ENCODE results near the gene NCR3LG1.

NCR3LG1 gene

DNA sequence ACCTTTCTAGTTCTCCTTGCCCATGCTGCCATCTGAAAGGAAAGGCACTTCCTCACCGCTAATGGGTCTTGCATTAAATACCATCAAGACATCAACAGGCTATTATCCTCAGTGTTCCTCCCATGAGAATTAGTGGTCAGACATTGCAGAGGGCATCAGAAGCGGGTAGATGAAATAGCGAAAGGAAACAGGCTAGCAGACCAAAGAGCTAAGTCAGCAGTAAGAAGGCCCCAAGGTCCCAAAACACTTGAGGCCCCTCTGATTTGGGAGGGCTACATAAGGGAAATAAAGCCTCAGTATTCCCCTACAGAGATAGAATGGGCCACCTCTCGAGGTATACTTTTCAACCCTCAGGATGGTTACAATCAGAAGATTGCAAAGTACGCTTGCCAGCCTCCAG is 23.9 kb downstream of the NCR3LG1 start:
- DNase-seq: no peak

DNA sequence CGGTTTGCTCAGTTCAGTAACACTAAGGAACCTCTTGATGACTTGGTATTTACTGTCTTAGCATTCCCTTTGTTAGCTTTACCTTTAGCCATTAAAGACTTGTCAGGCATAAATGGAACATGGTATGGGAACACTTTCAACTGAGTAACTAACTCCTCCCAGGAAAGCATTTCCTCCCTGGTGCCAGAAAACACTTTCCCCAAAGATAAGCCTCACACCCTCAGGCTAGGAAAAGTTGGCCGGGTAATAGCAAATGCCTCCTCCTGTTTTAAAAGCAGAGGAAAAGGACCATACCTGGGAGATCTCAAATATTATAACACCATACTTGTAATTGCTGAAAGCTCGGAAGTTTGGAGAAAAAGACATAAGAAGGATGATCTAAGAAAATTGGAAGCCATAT is 24.9 kb downstream of the NCR3LG1 start:
- DNase-seq: no peak

DNA sequence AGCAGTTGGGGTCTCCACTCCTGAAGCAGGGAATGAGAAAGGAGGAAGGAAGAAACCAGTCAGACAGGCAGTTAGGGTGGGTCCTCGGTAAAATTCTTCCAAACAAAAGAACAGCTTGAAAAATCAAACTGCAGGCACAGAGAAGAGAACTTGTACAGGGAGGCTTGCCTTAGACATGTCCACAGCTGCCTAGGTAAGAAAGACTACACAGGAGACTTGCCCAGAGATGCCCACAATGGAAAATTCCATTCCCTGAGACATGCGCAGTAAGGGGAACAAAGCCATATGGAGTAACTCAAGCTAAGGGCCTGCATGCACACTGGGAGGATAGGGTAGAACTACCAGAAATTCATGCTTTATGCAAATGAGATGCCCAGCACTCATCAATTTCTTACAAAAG is 27.1 kb downstream of the NCR3LG1 start:
- DNase-seq: no peak

- no peak for DNase-seq
These were observed 28.0 kb downstream of the NCR3LG1 start for GRCh38 chr11:17379383-17380180.

- DNase-seq: no peak
These were observed 29.6 kb downstream of the NCR3LG1 start for GRCh38 chr11:17381156-17381555.

- DNase-seq: no peak
These were observed 30.6 kb downstream of the NCR3LG1 start for GRCh38 chr11:17382046-17382728.

DNA sequence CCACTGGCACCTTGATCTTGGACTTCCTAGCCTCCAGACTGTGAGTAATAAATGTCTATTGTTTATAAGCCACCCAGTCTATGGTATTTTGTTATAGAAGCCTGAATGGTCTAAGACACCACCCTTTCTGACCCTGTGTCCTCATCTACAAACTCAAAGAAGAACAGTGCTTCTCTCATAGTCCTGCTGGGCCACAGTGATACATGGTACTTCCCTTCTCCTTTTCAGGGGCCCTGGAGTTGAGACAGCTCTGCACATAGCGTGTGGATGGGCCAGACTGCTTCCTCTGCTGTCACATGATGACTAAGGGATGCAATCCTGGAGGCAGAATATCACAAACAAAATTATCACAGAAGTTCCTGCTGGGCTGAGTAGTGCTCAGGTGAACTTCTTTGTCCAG is 31.9 kb downstream of the NCR3LG1 start:
- DNase-seq: no peak

DNA sequence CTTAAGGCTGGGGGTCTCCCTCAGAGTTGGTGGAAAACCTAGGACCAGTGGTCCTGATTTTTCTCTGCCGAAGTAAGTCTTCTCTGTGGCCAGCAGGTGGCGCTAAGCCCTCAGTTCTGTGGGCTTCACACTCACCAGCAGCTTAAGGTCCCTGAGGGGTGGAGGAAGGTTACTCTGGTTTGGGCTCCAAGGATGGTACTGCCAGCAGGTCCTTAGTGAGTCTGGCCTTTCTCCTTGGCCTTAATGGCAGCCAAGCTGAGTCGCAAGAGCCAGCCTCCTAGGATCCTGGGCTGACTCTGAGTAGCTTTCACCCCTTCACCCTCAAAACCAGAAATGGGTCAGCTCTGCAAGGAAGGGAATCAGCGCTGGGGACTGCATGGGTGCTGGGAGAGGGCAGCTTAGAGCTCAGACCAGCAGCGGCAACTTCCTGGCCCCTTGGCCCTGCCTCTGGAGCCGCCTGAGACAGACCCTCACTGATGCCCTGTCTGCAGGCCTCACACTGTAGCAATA is 32.5 kb downstream of the NCR3LG1 start:
- DNase-seq: no peak

DNA sequence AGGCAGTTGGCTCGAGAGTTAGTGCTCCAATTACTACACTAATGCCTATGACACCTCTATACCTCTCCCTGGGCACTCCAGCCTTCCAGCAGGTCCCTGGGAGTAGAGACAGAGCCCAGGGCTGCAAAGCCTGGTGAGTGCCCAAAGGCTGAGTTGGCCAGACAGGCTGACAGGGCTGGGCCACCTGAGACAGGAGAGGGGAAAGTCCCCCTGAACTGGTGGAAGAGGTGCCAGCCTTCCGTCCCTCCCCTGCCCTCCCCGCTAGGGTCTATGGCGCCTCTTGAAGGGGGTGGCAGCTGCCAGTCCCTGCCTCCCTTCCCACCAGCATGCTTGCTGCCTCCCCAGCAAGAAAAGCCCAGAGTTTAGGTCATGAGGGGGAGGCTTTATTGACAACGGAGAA is 33.9 kb downstream of the NCR3LG1 start:
- DNase-seq: no peak

DNA sequence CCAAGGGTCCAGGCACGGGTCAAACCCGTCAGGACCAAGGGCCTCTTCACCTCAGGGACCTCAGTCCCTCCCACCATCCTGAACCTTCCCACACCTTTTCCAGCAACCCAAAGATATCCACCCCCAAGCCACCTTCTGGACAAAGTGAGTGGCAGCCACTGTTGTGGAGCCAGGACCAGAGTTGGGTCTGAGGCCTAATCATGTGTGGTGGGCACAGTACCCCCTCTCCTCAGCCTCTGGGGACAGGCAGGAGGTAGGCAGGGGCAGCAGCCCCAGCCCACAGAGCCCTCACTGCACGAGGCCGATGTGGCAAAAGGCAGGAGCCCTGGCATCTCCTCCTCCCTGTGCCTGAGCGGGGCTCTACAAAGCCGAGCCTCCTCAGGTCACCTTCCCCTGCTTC is 34.3 kb downstream of the NCR3LG1 start:
- no peak for DNase-seq

GRCh38 chr11:17386331-17387084 is 34.9 kb downstream of the NCR3LG1 start:
- DNase-seq: no peak

DNA sequence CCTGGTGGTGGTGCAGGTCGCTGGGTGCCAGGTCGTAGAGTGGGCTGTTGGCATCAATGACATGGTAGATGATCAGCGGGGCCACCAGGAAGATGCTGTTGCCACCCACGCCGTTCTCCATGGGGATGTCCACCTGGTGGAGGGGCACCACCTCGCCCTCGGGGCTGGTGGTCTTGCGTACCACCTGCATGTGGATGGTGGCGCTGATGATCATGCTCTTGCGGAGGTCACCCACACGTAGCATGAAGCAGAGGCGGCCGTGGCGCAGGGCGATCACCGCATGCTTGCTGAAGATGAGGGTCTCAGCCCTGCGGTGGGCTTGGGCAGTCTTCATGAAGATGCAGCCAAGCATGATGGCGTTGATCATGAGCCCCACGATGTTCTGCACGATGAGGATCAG is 35.7 kb downstream of the NCR3LG1 start:
- no peak for DNase-seq

GRCh38 chr11:17387811-17388210 is 36.2 kb downstream of the NCR3LG1 start:
- no peak for DNase-seq

- DNase-seq: no peak
These were observed 37.1 kb downstream of the NCR3LG1 start, which contains the start of gene KCNJ11 for GRCh38 chr11:17388609-17389210. KCNJ11 (minus strand) TSS chr11:17388659; CDS start chr11:17388091, 568 bp downstream.

DNA sequence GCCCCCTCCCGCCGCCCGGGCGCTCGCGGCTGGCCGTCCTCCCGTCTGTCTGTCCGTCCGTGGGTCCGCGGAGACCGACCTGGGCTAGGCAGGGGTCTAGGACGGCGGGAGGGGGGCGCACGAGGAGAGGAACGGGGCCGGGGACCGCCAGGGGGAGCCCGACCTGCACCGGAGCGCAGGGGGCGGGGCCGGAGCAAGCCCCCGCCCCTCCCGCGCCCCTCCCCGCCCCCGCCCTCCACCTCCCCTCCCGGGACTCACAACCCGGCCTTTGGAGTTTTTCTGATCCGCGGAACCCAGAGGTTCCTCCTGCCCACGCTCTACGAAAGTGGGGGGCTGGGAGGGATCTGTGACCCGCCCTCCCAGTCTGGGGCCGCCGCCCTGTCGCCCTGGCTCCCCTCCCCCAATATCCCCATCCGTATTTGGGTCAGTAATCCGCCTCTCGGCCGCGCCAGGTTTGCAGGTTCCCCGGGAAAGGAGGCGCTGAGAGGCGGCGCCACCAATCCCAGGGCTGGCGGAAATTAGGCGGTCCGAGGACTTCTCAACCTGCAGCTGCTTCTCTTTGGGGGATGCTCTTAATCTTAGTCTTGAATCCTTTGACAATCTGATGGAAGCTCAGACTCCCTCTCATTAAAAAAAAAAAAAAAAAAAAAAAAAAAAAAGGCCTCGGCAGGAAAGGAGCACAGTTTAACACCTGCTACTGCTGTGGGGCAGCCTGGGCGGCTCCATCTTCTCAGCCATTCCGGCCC is 37.8 kb downstream of the NCR3LG1 start:
- DNase-seq: peak; percentile 73

DNA sequence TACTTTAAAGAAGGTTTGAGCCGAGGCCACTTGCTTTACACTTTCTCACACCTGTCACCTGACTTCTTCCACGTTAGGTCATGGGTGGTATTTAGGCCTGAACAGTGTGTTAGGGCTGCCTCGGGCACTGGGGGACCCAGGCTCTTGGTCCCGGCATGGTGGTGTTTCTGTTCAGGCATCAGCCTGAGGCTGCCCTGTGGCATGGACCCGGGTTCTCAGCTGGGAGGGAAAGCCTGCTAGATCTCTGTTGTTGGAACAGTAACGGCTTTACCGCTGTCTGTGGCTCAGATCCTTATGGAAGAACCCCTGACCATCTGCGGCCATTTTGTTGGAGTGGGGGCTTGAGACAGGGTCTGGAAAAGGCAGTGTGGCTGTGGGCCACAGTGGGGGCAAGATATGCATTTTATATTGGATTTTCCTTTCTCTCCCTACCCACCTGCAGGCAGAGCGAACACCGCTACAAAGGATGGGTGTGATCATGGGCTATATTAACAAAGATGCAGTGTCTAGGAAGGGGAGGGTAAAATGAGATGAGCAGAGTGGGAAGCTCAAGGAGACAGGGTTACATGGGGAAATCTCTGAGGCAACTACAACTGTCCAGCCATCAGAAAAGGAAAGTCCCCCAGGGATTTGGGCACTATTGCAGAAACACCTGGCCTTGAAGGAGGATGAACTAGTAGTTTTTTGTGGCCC is 38.5 kb downstream of the NCR3LG1 start:
- DNase-seq: no peak

DNA sequence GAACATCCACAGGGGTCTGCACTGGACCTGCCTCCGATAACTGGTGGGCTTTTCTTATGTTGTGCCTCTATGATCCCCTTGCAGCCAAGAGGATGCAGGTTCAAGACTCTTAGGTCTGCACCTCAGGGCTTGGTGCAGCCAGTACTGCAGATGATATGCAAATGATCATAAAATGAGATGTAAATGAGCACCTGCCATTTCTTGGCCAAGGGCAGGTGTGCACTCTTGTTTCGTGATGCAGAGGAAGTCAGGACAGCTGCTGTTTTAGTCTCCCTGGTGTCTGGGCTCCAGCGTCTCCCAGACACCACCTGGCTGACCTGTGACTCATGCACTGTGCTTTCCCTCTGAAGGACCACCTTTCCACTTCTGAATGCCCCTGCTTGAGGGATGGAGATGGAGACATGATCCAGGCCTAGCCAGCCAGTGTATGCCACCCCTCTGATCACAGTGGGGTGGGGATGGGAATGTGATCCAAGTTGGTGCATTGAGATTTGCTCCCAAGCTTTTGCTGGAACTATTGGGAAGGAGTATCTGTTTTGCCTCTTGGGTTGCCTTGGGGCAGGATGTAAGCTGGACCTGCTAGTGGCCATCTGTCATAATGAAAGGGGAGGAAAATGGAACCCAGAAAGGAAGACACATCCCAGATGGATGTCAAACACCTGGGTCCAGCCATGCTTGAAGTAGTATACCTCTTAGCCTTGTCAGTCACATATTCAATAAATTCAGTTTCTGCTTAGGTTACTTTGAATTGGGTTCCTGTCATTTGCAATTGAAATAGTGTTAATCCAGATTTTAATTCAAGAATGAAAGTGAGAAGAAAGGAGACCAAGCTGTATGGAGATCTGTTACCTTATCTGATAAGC is 40.1 kb downstream of the NCR3LG1 start:
- no peak for DNase-seq

GRCh38 chr11:17392872-17393271 is 41.3 kb downstream of the NCR3LG1 start:
- DNase-seq: no peak

DNA sequence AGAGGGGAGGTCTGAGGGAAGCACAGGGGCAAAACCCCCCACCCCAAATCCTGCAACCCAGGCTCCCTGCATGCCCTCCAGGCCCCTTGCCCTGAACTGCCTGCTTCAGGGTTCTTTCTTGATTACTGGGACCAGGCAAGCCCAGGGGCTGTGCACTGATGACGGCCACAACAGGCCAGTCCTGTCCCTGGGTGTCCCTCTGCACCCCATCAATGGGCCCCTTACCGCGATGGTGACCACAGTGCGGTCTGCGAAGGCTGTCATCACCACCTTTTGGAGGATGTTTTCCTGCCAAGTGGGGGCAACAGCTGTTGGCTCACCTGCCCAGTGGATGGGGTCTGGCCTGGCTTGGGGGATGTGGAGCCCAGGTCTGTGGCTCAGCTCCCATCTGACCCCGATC is 41.9 kb downstream of the NCR3LG1 start:
- DNase-seq: no peak

- DNase-seq: no peak
These were observed 43.3 kb downstream of the NCR3LG1 start for GRCh38 chr11:17394743-17395390.

All from NCI-H1048 (cell line).